PC-9 (cell line): Measurements from ENCODE around the gene FUT1. TPM values are rescaled to one million over a fixed set of nuclear protein-coding genes. Genes with fewer than 3 reads are reported as not detected.

ENCODE experiments used
- BruUV-seq: library from RNA; stranded (reverse); fragments of 400-500 nt; replicated peaks from 2 replicates; lab custom pipeline; 2021; lab: Mats Ljungman, UMichigan
- CTCF ChIA-PET: fragments of 300-600 bp; sonication (Branson Sonifier 250); formaldehyde crosslinking; loops from one replicate; lab custom pipeline; 2022; ENCODE audit warnings: antibody characterized with exemption; lab: Charles Lee
- POLR2A ChIA-PET: fragments of 300-600 bp; sonication (Branson Sonifier 250); formaldehyde crosslinking; loops from one replicate; lab custom pipeline; 2022; ENCODE audit warnings: antibody characterized with exemption; ENCODE audit not compliant: unreplicated experiment; lab: Charles Lee
- DNase-seq, 2 experiments: peaks; one replicate each; pipeline versions ENCODE4 v3.0.0 to v3.0.0-alpha.2; 2015 to 2022; ENCODE audit warnings: mixed read lengths in 1 of 2
- H2AFZ ChIP-seq: fragments of 200-600 bp; sonication (generic); 2 replicates; pipeline ENCODE4 v1.8.1; 2017; ENCODE audit warnings: antibody characterized with exemption
- H3F3A ChIP-seq: fragments of 200-600 bp; sonication (generic); 2 replicates; pipeline ENCODE4 v1.8.1; 2017; ENCODE audit warnings: antibody characterized with exemption, mild to moderate bottlenecking, low read depth; ENCODE audit not compliant: insufficient read depth
- H3K27ac ChIP-seq: fragments of 200-600 bp; sonication (generic); 2 replicates; pipeline ENCODE4 v1.6.1; 2016; ENCODE audit warnings: mixed run types
- H3K27me3 ChIP-seq: fragments of 200-600 bp; sonication (generic); 2 replicates; pipeline ENCODE4 v1.6.1; 2016; ENCODE audit warnings: low read depth, mixed run types; ENCODE audit not compliant: insufficient read depth
- H3K36me3 ChIP-seq: fragments of 200-600 bp; sonication (generic); 2 replicates; pipeline ENCODE4 v1.6.1; 2016; ENCODE audit warnings: low read depth, mixed run types
- H3K4me1 ChIP-seq: fragments of 200-600 bp; sonication (generic); replicated peaks from 2 replicates; pipeline ENCODE4 v1.6.1; 2016; ENCODE audit warnings: mixed run types; ENCODE audit not compliant: insufficient read depth
- H3K4me2 ChIP-seq: fragments of 200-600 bp; sonication (generic); 2 replicates; pipeline ENCODE4 v1.6.1; 2017; ENCODE audit warnings: mixed run types
- H3K4me3 ChIP-seq: fragments of 200-600 bp; sonication (generic); 2 replicates; pipeline ENCODE4 v1.6.1; 2016; ENCODE audit warnings: mixed run types
- H3K79me2 ChIP-seq: fragments of 200-600 bp; sonication (generic); 2 replicates; pipeline ENCODE4 v1.6.1; 2017; ENCODE audit warnings: low read depth, mixed run types
- H3K9me2 ChIP-seq: fragments of 200-600 bp; sonication (generic); 2 replicates; pipeline ENCODE4 v1.8.1; 2017; ENCODE audit warnings: mild to moderate bottlenecking; ENCODE audit not compliant: insufficient read depth
- H3K9me3 ChIP-seq: fragments of 200-600 bp; sonication (generic); 2 replicates; pipeline ENCODE4 v1.8.1; 2016; ENCODE audit warnings: low read depth; ENCODE audit not compliant: insufficient read depth
- H4K20me1 ChIP-seq: fragments of 200-600 bp; sonication (generic); 2 replicates; pipeline ENCODE4 v1.8.1; 2017; ENCODE audit not compliant: insufficient read depth
- CTCF ChIP-seq: fragments of 200-600 bp; sonication (generic); conservative IDR thresholded peaks from 2 replicates; pipeline ENCODE4 v1.6.1; 2017; ENCODE audit warnings: mixed run types, antibody characterized with exemption, mild to moderate bottlenecking, moderate library complexity
- EZH2 ChIP-seq: fragments of 200-600 bp; sonication (generic); IDR thresholded peaks from 2 replicates; pipeline ENCODE4 v1.8.0; 2017; ENCODE audit warnings: antibody characterized with exemption, low read depth
- intact Hi-C: fragments of 100-400 bp; cut with micrococcal nuclease; formaldehyde crosslinking; loops from one replicate; pipeline ENCODE4 v1.10.0; 2022; ENCODE audit not compliant: unreplicated experiment
- total RNA-seq: library from RNA; stranded (reverse); gene quantifications from 2 replicates; pipeline ENCODE4 v1.2.3, GENCODE V29; 2021

Gene FUT1
- total RNA-seq, 1 experiment from 2014 or later: 7.9 TPM

- no peaks in the 10 kb centered on the region for H3F3A ChIP-seq
- H3K79me2 ChIP-seq: peaks cover 19% of the 10 kb centered on the region; the same call in 1 of the 2 replicates
- ChIA-PET CTCF (interaction anchor here (0.5 to 1.8 kb wide), 5 partner anchors 25 to 297 kb away, joined by 3 to 7 read pairs (median 4); no protein-coding TSS in a partner anchor), POLR2A (interaction anchor here (0.7 kb wide), 2 partner anchors 254 to 350 kb away, joined by 14 to 17 read pairs; partner anchors contain the start of gene TMEM143)
- H3K4me2 ChIP-seq: peak overlapping the region; percentile 93
- peak overlapping the region; percentile 94 for H2AFZ ChIP-seq
- intact Hi-C loops: no loop called here
- DNase-seq: peak in 1 of 2 experiments; percentile 24
- H3K9me3 ChIP-seq: no peaks in the 10 kb centered on the region
- no peaks in the 10 kb centered on the region for H4K20me1 ChIP-seq
- H3K27ac ChIP-seq: no peak overlapping the region
- TF ChIP-seq EZH2 (no peak), CTCF (peak; percentile 47; the same call in 1 of the 2 replicates)
- peak overlapping the region; percentile 83 for H3K4me3 ChIP-seq
- H3K27me3 ChIP-seq: no peaks in the 10 kb centered on the region
- TSS peak; percentile 43 for BruUV-seq
- peaks cover 19% of the 10 kb centered on the region for H3K4me1 ChIP-seq
- no peaks in the 10 kb centered on the region for H3K9me2 ChIP-seq
- no peaks in the 10 kb centered on the region for H3K36me3 ChIP-seq
These were observed 39.2 kb downstream of the FUT1 start for GRCh38 chr19:48713041-48713863.

GRCh38 chr19:48711106-48711662 lies 41.3 kb downstream of the FUT1 start:
- Histone ChIP-seq H3K9me2 (no peaks in the 10 kb centered on the region), H3K79me2 (peaks cover 19% of the 10 kb centered on the region; the same call in 1 of the 2 replicates), H3K4me2 (no peak overlapping the region), H3K4me3 (no peak overlapping the region), H3K9me3 (no peaks in the 10 kb centered on the region), H2AFZ (no peak overlapping the region), H3K27ac (no peak overlapping the region), H3F3A (no peaks in the 10 kb centered on the region), H3K36me3 (no peaks in the 10 kb centered on the region), H3K4me1 (peaks cover 19% of the 10 kb centered on the region), H4K20me1 (no peaks in the 10 kb centered on the region), H3K27me3 (no peaks in the 10 kb centered on the region)
- ChIA-PET POLR2A (no interaction called here), CTCF (no interaction called here)
- TF ChIP-seq CTCF (no peak), EZH2 (no peak)
- no TSS peak for BruUV-seq
- intact Hi-C loops: no loop called here
- DNase-seq: no peak

GRCh38 chr19:48708471-48708870 lies 44.0 kb downstream of the FUT1 start:
- Histone ChIP-seq H3K27ac (no peak overlapping the region), H3K9me2 (no peaks in the 10 kb centered on the region), H3K4me1 (peaks cover 7% of the 10 kb centered on the region; the same call in 1 of the 2 replicates), H3K4me3 (no peak overlapping the region), H3K27me3 (no peaks in the 10 kb centered on the region), H3K36me3 (no peaks in the 10 kb centered on the region), H2AFZ (no peak overlapping the region), H4K20me1 (no peaks in the 10 kb centered on the region), H3K4me2 (no peak overlapping the region), H3K9me3 (no peaks in the 10 kb centered on the region), H3F3A (no peaks in the 10 kb centered on the region), H3K79me2 (peaks cover 9% of the 10 kb centered on the region; the same call in 1 of the 2 replicates)
- intact Hi-C loops: no loop called here
- POLR2A ChIA-PET: no interaction called here
- no TSS peak for BruUV-seq
- no peak for TF ChIP-seq CTCF
- DNase-seq: no peak
- CTCF ChIA-PET: no interaction called here
